Esophagus squamous epithelium (tissue), 4 donors: ENCODE data around the gene PRR23A. TPM values are rescaled to one million over a fixed set of nuclear protein-coding genes. Genes with fewer than 3 reads are reported as not detected.

Source experiments
- total RNA-seq, 4 donors: library from RNA; depleted of rRNA; stranded (reverse); fragments of >200 nt; gene quantifications; one replicate each; pipeline ENCODE4 v1.1.0, GENCODE V29; 2016

The PRR23A gene
- total RNA-seq, 4 donors from 2014 or later, result not detected

Other genes starting within 250 kb of the PRR23A start
- gene PIK3CB, start 171.3 kb downstream of the PRR23A start, total RNA-seq, result 10 to 100 TPM; 14.7 to 36.2 (median 28.5) TPM
- under 1 TPM in 1 of 4 donors, not detected in 3; 0.19 TPM for gene FOXL2, start 59.1 kb downstream of the PRR23A start, total RNA-seq
- 1 to 10 TPM in 1 of 4 donors, under 1 TPM in 1, not detected in 2; 0.57 to 1.1 TPM for gene FOXL2NB, start 59.1 kb downstream of the PRR23A start, total RNA-seq
- gene PRR23B, start 14.7 kb upstream of the PRR23A start, total RNA-seq, result not detected
- gene PRR23C, start 38.6 kb upstream of the PRR23A start, total RNA-seq, result not detected